Activated CD4-positive, CD25-positive, alpha-beta regulatory T cell treated with anti-CD3 and anti-CD28 coated beads, Interleukin-2, amount 50 U/mL, for 24 hours (primary cell): ENCODE measurements around the gene FOXL3.
"Not testable (repeated sequence)": the region's sequence is repeated elsewhere in the genome, so short reads cannot be mapped to it uniquely, and the experiment has no call there.

ENCODE experiments used
- ATAC-seq, 2 donors: fragments of 150-1000 bp; cut with Tn5 transposase; one replicate each; pipeline ENCODE4 v1.10.0; 2021; ENCODE audit warnings: mild to moderate bottlenecking in 1 of 2, moderate library complexity in 1 of 2

Gene FOXL3

GRCh38 chr7:291373-292092 lies 1.6 kb downstream of the FOXL3 start:
- no peak for ATAC-seq

- no peak for ATAC-seq
These were observed 2.3 kb downstream of the FOXL3 start for GRCh38 chr7:292226-292625.

DNA sequence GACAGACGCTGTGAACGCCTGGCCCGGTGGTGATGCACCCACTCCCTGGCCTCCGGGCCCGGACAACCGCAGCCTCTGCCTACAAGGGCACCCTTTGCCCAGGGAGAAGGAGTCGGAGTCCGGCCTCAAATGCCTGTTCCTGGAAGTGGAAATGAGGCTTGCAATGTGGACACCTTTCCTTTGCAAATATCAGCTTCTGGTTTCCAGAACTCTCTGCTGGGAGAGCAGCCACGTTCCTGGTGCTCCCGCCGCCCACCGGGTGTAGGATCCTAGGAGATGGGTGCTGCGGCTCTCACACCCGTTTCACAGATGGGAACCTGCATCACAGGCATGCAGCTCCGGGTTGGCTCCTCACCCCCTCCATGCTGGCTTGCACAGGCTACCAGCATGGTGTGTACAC lies 2.9 kb downstream of the FOXL3 start:
- ATAC-seq = no peak

- no peak for ATAC-seq
These were observed 3.9 kb downstream of the FOXL3 start for GRCh38 chr7:293681-294439.

- no peak for ATAC-seq
These were observed 4.6 kb downstream of the FOXL3 start for GRCh38 chr7:294440-295154.

DNA sequence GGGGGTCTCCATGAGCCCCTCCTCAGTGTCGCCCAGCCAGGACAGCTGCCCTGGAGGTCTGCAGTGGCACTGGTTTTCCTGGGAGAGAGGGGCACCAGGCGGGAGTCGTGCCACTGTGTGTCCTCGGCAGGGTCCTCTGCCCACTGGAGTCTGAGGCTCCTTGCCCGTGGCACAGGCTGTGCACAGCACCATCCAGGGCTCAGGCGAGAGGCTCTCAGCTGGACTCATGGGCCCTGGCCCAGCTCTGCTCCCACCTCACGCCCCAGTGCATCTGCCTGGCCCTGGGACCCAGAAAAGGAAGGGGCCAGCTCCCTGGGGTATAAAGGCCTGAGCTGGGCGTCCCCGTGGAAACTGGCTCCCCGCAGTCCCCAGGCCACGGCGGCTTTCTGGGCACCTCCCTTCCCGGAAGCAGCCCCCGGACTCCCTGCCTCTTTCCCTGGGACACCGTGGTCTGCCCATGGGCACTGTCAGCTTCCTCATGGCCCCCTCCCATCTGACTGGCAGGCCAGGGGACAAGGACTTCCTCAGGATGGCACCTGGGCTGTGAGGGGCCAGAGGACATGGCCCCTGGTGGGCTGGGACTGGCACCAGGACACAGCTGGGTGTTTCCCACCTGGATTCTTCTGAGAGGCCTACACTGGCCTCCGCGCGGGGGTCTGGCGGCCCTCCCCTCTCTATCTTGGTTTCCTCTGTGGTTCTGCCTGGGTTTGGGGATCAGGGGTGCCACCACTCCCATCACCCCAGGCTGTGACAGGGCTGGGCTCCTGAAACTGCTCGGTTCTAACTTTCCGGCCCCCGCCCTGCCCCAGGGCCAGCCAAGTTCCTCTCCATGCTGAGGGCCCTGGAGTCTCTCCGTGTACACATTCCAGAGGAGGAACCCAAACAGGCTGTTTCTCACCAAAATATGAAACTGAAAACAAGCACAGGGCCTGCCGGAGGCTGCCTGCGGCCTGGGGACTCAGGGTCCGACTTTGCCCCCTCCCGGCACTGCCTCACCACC lies 5.5 kb downstream of the FOXL3 start:
- ATAC-seq = no peak

GRCh38 chr7:296373-296945 lies 6.5 kb downstream of the FOXL3 start:
- ATAC-seq = no peak

DNA sequence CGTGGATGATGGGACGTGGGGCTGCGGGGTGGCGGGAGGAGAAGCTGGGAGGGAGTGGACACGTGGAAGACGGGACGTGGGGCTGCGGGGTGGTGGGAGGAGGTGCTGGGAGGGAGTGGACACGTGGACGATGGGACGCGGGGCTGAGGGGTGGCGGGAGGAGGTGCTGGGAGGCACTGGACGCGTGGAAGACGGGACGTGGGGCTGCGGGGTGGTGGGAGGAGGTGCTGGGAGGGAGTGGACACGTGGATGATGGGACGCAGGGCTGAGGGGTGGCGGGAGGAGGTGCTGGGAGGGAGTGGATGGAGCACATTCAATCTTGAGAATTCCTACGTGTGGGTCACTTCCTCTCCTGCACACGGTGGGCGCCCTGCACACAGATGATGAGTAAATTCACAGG lies 7.2 kb downstream of the FOXL3 start:
- ATAC-seq = not testable (repeated sequence)

- ATAC-seq = no peak
These were observed 7.8 kb downstream of the FOXL3 start for GRCh38 chr7:297611-298374.

GRCh38 chr7:298375-298702 lies 8.4 kb downstream of the FOXL3 start:
- ATAC-seq = no peak

DNA sequence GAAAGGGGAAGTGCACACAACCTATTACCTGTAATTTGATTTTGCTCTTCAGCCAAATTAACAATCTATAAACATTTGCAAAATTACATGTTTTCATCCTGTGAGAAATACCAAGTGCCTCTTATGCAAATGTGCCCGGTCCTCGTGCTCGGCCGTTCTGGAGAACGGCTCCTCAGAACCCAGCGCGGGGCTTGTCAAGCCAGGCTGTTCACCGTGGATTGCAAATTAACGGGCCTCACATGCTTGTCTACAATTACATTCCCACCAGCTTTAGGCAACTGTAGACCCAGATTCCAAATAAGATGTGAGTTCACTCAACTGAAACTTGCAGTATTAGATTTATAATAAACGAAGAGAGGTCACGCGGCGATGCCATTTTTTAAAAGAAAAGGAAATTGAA lies 8.8 kb downstream of the FOXL3 start:
- no peak for ATAC-seq

DNA sequence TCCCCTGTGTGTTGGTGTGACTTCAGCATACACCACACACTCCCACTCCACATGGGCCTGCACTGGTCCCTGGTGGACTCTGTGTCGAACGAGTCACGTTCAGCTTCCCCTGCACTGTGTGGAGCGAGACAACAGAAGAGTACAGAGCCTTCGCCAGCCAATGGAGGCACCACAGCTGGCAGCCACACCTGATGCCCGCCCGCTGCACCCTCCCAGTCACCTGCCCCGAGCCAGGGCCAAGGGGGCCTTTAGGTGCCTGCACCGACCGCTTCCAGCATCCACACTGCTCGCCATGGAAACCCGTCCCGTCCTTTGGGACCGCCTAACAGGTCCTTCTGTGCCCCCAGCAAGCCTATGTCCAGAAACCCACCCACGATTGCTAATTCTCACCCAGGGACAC lies 9.2 kb downstream of the FOXL3 start:
- ATAC-seq = no peak

GRCh38 chr7:299628-300027 lies 9.7 kb downstream of the FOXL3 start:
- ATAC-seq = no peak

DNA sequence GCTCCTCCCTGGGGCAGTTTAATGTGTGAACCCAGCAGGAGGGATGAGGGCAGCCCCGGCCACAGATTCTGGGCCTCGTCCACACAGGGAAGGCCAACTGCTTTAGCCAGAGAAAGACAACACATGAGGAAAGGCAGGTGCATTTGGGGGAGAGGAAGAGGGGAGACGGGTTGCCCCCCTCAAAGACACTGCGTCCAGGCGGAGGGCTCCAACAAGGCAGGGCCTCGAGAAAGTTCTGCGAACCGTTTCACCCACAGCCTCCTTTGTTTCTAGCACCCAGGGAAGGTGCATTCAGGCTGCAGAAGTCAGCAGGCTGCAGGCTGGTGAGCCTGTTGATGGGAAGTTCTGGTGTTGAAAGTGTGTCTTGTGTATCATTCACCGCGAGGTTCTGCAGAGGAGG lies 10.1 kb downstream of the FOXL3 start:
- ATAC-seq = no peak

DNA sequence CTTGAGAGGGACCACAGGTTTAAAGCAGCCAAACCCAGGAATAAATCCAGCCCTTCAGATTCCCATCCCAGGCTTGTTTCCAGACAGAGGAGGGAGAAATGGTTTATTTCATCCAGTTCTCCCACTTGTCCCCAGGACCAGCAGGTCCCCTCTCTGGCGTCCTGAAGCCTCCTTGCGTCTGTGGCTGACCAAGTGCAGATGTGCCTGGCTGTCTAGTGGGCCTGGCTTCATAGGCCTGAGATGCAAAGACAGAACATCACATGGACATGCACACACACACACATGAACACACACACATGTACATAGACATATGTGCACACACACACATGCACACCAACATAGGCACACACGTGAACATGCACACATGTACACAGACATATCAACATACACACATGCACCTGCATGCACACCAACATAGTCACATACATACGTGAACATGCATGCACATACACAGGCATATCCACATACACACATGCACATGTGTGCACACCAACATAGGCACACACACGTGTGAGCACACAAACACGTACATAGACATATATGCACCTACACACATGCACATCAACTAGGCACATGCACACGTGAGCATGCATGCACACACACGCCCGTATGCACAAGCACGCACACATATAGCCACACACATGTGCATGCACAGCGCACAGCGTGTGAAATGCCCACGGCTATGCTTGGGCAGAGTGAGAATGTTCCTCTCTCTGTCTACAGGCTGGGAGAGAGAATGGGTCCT lies 10.7 kb downstream of the FOXL3 start:
- ATAC-seq = no peak

DNA sequence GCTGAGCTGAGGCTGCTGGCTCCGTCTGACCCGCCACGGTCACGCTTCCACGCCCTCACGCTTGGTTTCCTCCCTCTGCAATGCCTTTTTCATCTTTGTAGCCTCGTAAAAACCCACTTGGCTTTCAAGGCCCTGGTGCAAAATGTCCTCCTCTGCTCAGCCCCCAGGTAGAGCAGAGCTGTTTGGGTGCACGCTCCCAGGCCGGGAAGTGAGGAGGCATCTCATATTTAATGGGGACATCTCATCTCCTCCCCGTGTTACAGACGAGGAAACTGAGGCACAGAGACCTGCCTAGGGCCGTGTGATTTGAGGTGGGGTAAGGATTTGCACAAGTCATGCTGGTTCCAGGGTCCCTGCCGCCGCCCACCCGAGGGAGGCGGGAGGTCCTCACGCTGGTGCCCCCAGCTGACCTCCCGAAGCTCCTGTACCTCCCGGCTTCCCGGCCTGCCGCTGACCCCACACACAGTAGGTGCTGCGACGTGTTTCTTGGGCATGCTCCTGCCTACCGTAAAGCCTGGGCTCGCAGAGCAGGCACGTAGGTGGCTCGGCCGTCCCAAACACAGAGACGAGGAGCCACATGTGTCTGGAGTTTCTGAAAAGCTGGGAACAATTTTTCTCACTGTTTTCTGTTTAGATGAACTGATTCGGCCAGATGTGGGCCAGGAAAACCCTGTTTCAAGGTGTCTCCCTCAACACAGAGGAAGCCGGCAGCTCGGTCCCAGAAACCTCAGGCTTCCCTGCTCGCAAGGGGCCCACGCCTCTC lies 11.5 kb downstream of the FOXL3 start:
- ATAC-seq = no peak

GRCh38 chr7:302054-302992 lies 12.4 kb downstream of the FOXL3 start:
- ATAC-seq = no peak

- no peak for ATAC-seq
These were observed 13.5 kb downstream of the FOXL3 start for GRCh38 chr7:303425-303824.
